Endothelial cell of umbilical vein (primary cell): ENCODE data around the gene PVR. TPM values are rescaled to one million over a fixed set of nuclear protein-coding genes. Genes with fewer than 3 reads are reported as not detected.

Source experiments
- BruUV-seq: library from RNA; stranded (reverse); fragments of 400-500 nt; replicated peaks from 2 replicates; lab custom pipeline; 2021; lab: Mats Ljungman, UMichigan
- CTCF ChIA-PET: fragments of 300-600, 350-600 bp; sonication (Branson Sonifier 250); formaldehyde crosslinking; loops from one replicate; lab custom pipeline; 2021; ENCODE audit warnings: antibody characterized with exemption, inconsistent platforms; lab: Charles Lee
- POLR2A ChIA-PET: fragments of 300-600, 350-600 bp; sonication (Branson Sonifier 250); formaldehyde crosslinking; loops from one replicate; lab custom pipeline; 2021; ENCODE audit warnings: antibody characterized with exemption, inconsistent platforms; lab: Charles Lee
- DNase-seq: peaks from one replicate; pipeline ENCODE4 v3.0.0-alpha.2; 2011; ENCODE audit warnings: low read depth, low spot score
- FAIRE-seq: peaks from 2 replicates; lab custom pipeline; 2011; peaks lifted over from hg19 to GRCh38; lab: Jason Lieb, UNC
- H2AFZ ChIP-seq: 2 replicates; pipeline ENCODE4 v1.6.0; 2012; ENCODE audit warnings: low read depth, low read length, control low read depth, inconsistent platforms
- H3K27ac ChIP-seq: 2 replicates; pipeline ENCODE4 v1.5.1; 2011; ENCODE audit warnings: low read depth, mild to moderate bottlenecking, control low read depth, low read length, moderate library complexity; ENCODE audit not compliant: insufficient read depth
- H3K27me3 ChIP-seq, 2 experiments: 2 replicates each; pipeline versions ENCODE4 v1.6.0 to v1.6.1; 2011; ENCODE audit warnings: low read length in 2 of 2, mixed read lengths in 1 of 2; ENCODE audit not compliant: control insufficient read depth in 2 of 2, insufficient read depth in 2 of 2
- H3K36me3 ChIP-seq, 2 experiments: 2 replicates in 1 of 2; 3 replicates in 1 of 2; pipeline ENCODE4 v1.5.1; 2011; ENCODE audit warnings: low read length in 2 of 2, mild to moderate bottlenecking in 1 of 2, moderate library complexity in 1 of 2; ENCODE audit not compliant: control insufficient read depth in 2 of 2, insufficient read depth in 2 of 2; ENCODE audit errors: extremely low read depth in 1 of 2
- H3K4me1 ChIP-seq: 3 replicates; pipeline ENCODE4 v1.5.1; 2011; ENCODE audit warnings: mild to moderate bottlenecking, low read length; ENCODE audit not compliant: control insufficient read depth, insufficient read depth; ENCODE audit errors: extremely low read depth
- H3K4me2 ChIP-seq: 2 replicates; pipeline ENCODE4 v1.6.1; 2011; ENCODE audit warnings: low read length, control low read depth, mixed read lengths; ENCODE audit not compliant: insufficient read depth
- H3K4me3 ChIP-seq, 3 experiments: fragments of 200-600 bp in 1 of 3; sonication (generic), shearing (Covaris generic) in 1 of 3; replicated peaks in 1 of 3; 2 replicates each; pipeline ENCODE4 v1.5.1; 2011 to 2016; ENCODE audit warnings: control low read depth in 3 of 3, low read length in 3 of 3, mild to moderate bottlenecking in 2 of 3, inconsistent platforms in 1 of 3, low read depth in 1 of 3, moderate library complexity in 1 of 3; ENCODE audit not compliant: insufficient read depth in 1 of 3
- H3K79me2 ChIP-seq: 2 replicates; pipeline ENCODE4 v1.6.0; 2012; ENCODE audit warnings: low read length, inconsistent platforms; ENCODE audit not compliant: control insufficient read depth, insufficient read depth
- H3K9ac ChIP-seq: replicated peaks from 2 replicates; pipeline ENCODE3; 2011; ENCODE audit warnings: low read length, control low read depth; ENCODE audit not compliant: insufficient read depth; ENCODE audit errors: extremely low read depth
- H3K9me1 ChIP-seq: replicated peaks from 3 replicates; pipeline ENCODE4 v1.6.0; 2011; ENCODE audit warnings: mild to moderate bottlenecking, low read length; ENCODE audit not compliant: control insufficient read depth, insufficient read depth; ENCODE audit errors: extremely low read depth
- H3K9me3 ChIP-seq: replicated peaks from 2 replicates; pipeline ENCODE4 v1.5.1; 2012; ENCODE audit warnings: low read length, inconsistent platforms; ENCODE audit not compliant: control insufficient read depth, insufficient read depth
- H4K20me1 ChIP-seq: replicated peaks from 2 replicates; pipeline ENCODE3; 2011; ENCODE audit warnings: mild to moderate bottlenecking, low read length; ENCODE audit not compliant: control insufficient read depth, insufficient read depth; ENCODE audit errors: extremely low read depth
- CTCF ChIP-seq, 2 donors: IDR thresholded peaks; 1 replicate in 1 of 2; 2 replicates in 1 of 2; pipeline ENCODE4 v1.5.1; 2011; ENCODE audit warnings: low read length in 2 of 2, mild to moderate bottlenecking in 2 of 2, moderate library complexity in 2 of 2, control low read depth in 1 of 2, inconsistent platforms in 1 of 2, low read depth in 1 of 2; ENCODE audit not compliant: insufficient read depth in 1 of 2; ENCODE audit errors: extremely low read depth in 1 of 2
- EZH2 ChIP-seq: IDR thresholded peaks from 2 replicates; pipeline ENCODE4 v1.6.1; 2012; ENCODE audit warnings: borderline replicate concordance, low read depth, mild to moderate bottlenecking, moderate library complexity, low read length, inconsistent platforms; ENCODE audit not compliant: severe bottlenecking
- FOS ChIP-seq: IDR thresholded peaks from 2 replicates; pipeline ENCODE4 v1.6.1; 2011; ENCODE audit warnings: mild to moderate bottlenecking, low read length, moderate library complexity, borderline replicate concordance; ENCODE audit not compliant: insufficient read depth
- GATA2 ChIP-seq: IDR thresholded peaks from 2 replicates; pipeline ENCODE4 v1.7.0; 2011; ENCODE audit warnings: low read depth, mild to moderate bottlenecking, moderate library complexity, mixed read lengths, low read length; ENCODE audit not compliant: insufficient read length, insufficient read depth
- JUN ChIP-seq: IDR thresholded peaks from 2 replicates; pipeline ENCODE4 v1.6.1; 2011; ENCODE audit warnings: borderline replicate concordance, low read depth; ENCODE audit not compliant: insufficient read length, insufficient read depth
- MAX ChIP-seq: IDR thresholded peaks from 2 replicates; pipeline ENCODE4 v1.6.1; 2011; ENCODE audit not compliant: insufficient read depth, insufficient read length
- MYC ChIP-seq: IDR thresholded peaks from one replicate; pipeline ENCODE4 v1.6.1; 2011; ENCODE audit warnings: mild to moderate bottlenecking, low read depth, low read length
- POLR2A ChIP-seq: IDR thresholded peaks from 2 replicates; pipeline ENCODE4 v1.6.1; 2012; ENCODE audit warnings: low read depth, mild to moderate bottlenecking, control low read depth, low read length
- POLR2AphosphoS5 ChIP-seq: IDR thresholded peaks from 2 replicates; pipeline ENCODE4 v1.6.1; 2012; ENCODE audit warnings: low read depth, mild to moderate bottlenecking, control low read depth, low read length, moderate library complexity; ENCODE audit not compliant: insufficient read depth
- dilution Hi-C: fragments of 300-500 bp; cut with MboI; formaldehyde crosslinking; loops from one replicate; pipeline ENCODE4 v1.15.0; 2019; ENCODE audit warnings: low sequenced_read_pairs; ENCODE audit not compliant: extremely low pct_ligation_motif_present
- intact Hi-C: fragments of 100-400 bp; cut with micrococcal nuclease; formaldehyde crosslinking; loops from one replicate; pipeline ENCODE4 v1.10.0; 2022
- polyA plus RNA-seq, 4 experiments: library from polyadenylated mRNA; depleted of rRNA in 3 of 4; stranded (reverse) in 3 of 4; unstranded in 1 of 4; fragments of >200 nt; gene quantifications; 2 replicates each; pipeline versions ENCODE4 v1.2.1 to v1.2.3, GENCODE V29; 2011 to 2012; ENCODE audit warnings: missing spikeins in 1 of 4
- total RNA-seq: library from RNA; stranded (reverse); gene quantifications from 2 replicates; pipeline ENCODE4 v1.2.3, GENCODE V29; 2021

The PVR gene
- total and polyA plus RNA-seq, 2 donors (not counting 3 experiments of a cell fraction or from before 2014, with no cell fraction given) = 133 to 226 TPM

GRCh38 chr19:44598355-44598754 is 45.4 kb upstream of the PVR start:
- Histone ChIP-seq H3K4me1 (peaks cover 14% of the 10 kb centered on the region), H2AFZ (no peak overlapping the region), H3K9me1 (no peaks in the 10 kb centered on the region), H3K4me3 (no peak overlapping the region), H3K27me3 (no peaks in the 10 kb centered on the region), H3K9me3 (no peaks in the 10 kb centered on the region), H4K20me1 (no peaks in the 10 kb centered on the region), H3K36me3 (no peaks in the 10 kb centered on the region), H3K9ac (no peak overlapping the region), H3K27ac (no peak overlapping the region), H3K79me2 (no peaks in the 10 kb centered on the region), H3K4me2 (no peak overlapping the region)
- ChIA-PET POLR2A (interaction anchor here (0.6 kb wide), 1 partner anchor 87 kb away, joined by 4 read pairs; no protein-coding TSS in a partner anchor), CTCF (interaction anchor here (1.0 to 1.1 kb wide), 2 partner anchors 10 to 15 kb away, joined by 3 to 4 read pairs; no protein-coding TSS in a partner anchor)
- intact Hi-C loops = no loop called here
- no peak for DNase-seq
- no peak for TF ChIP-seq GATA2
- TF ChIP-seq CTCF (IDR thresholded peaks at IDR 0.05; ENCODE audit: extremely low read depth in 1 of 2, insufficient read depth in 1 of 2, low read depth in 1 of 2, low read length in 2 of 2) = no peak
- TF ChIP-seq JUN = no peak
- TF ChIP-seq MYC = no peak
- no peak for TF ChIP-seq POLR2AphosphoS5
- TF ChIP-seq MAX = no peak
- no peak for TF ChIP-seq POLR2A
- TF ChIP-seq EZH2 = no peak
- TF ChIP-seq FOS = no peak
- FAIRE-seq = no peak
- no TSS peak for BruUV-seq
- dilution Hi-C loops = no loop called here
